Activated CD4-positive, alpha-beta T cell treated with anti-CD3 and anti-CD28 coated beads for 36 hours (primary cell): ENCODE results near the gene TSSC4. TPM values are rescaled to one million over a fixed set of nuclear protein-coding genes. Genes with fewer than 3 reads are reported as not detected.

Experiments used
- ATAC-seq: fragments of 200-7000 bp; cut with Tn5 transposase; one replicate; pipeline ENCODE4 v1.10.0; 2021; ENCODE audit warnings: mild to moderate bottlenecking, moderate library complexity
- CTCF ChIA-PET: fragments of 350-600 bp; sonication (Branson Sonifier 250); formaldehyde crosslinking; loops from one replicate; lab custom pipeline; 2021; ENCODE audit warnings: antibody characterized with exemption; lab: Charles Lee
- POLR2A ChIA-PET: fragments of 350-600 bp; sonication (Branson Sonifier 250); formaldehyde crosslinking; loops from one replicate; lab custom pipeline; 2021; ENCODE audit warnings: antibody characterized with exemption, inconsistent platforms; lab: Charles Lee
- DNase-seq: peaks from one replicate; pipeline ENCODE4 v3.0.0-alpha.2; 2020
- H3K27ac Mint-ChIP-seq: one replicate; pipeline ENCODE4 v1.8.0; 2021; ENCODE audit warnings: mixed read lengths
- H3K27me3 Mint-ChIP-seq: one replicate; pipeline ENCODE4 v1.8.0; 2021; ENCODE audit warnings: mixed read lengths
- H3K36me3 Mint-ChIP-seq: one replicate; pipeline ENCODE4 v1.8.0; 2021; ENCODE audit warnings: low read depth, mixed read lengths
- H3K4me1 Mint-ChIP-seq: one replicate; pipeline ENCODE4 v1.8.0; 2021; ENCODE audit warnings: mixed read lengths
- H3K4me3 Mint-ChIP-seq: one replicate; pipeline ENCODE4 v1.8.0; 2021; ENCODE audit warnings: mild to moderate bottlenecking, moderate library complexity, mixed read lengths
- H3K9me3 Mint-ChIP-seq: one replicate; pipeline ENCODE4 v1.8.0; 2021; ENCODE audit warnings: low read depth, mixed read lengths
- intact Hi-C, 2 experiments: fragments of 100-400 bp; cut with DNase I in 1 of 2; cut with micrococcal nuclease in 1 of 2; formaldehyde crosslinking; loops; one replicate each; pipeline versions ENCODE4 v1.14.2 to v1.15.1; 2022 to 2024; cut with DNase I, micrococcal nuclease
- total RNA-seq, 2 experiments: library from RNA; stranded (reverse); gene quantifications; one replicate each; pipeline ENCODE4 v1.2.3, GENCODE V29; 2021

Gene TSSC4
- total RNA-seq, 2 experiments from 2014 or later: 19.8 to 38.4 TPM

- POLR2A ChIA-PET: interaction anchor here (0.6 kb wide), 1 partner anchor 479 kb away, joined by 3 read pairs; no protein-coding TSS in a partner anchor
- intact Hi-C loops: loop anchor here in 1 of 2 experiments (2.0 kb wide), 1 partner anchor 235 kb away; no protein-coding TSS in a partner anchor
- no peak overlapping the region for H3K4me3 Mint-ChIP-seq
- no peak overlapping the region for H3K27ac Mint-ChIP-seq
- no peaks in the 10 kb centered on the region for H3K4me1 Mint-ChIP-seq
- no peaks in the 10 kb centered on the region for H3K27me3 Mint-ChIP-seq
- no peaks in the 10 kb centered on the region for H3K9me3 Mint-ChIP-seq
- ATAC-seq: no peak
- no peak for DNase-seq
- CTCF ChIA-PET: interaction anchor here (0.5 to 5.1 kb wide), 29 partner anchors 12 to 617 kb away, joined by 3 to 102 read pairs (median 4); partner anchors contain the start of genes C11orf21, CD81, TSPAN32 and TSSC4
- no peaks in the 10 kb centered on the region for H3K36me3 Mint-ChIP-seq
Measured at GRCh38 chr11:2421226-2421994, 20.9 kb downstream of the TSSC4 start.

GRCh38 chr11:2421996-2422395 lies 21.4 kb downstream of the TSSC4 start:
- intact Hi-C loops: loop anchor here in 1 of 2 experiments (2.0 kb wide), 1 partner anchor 235 kb away; no protein-coding TSS in a partner anchor
- DNase-seq (no peak), ATAC-seq (no peak)
- Mint-ChIP-seq H3K4me1 (no peaks in the 10 kb centered on the region), H3K4me3 (no peak overlapping the region), H3K9me3 (no peaks in the 10 kb centered on the region), H3K27me3 (no peaks in the 10 kb centered on the region), H3K36me3 (no peaks in the 10 kb centered on the region), H3K27ac (no peak overlapping the region)
- CTCF ChIA-PET: interaction anchor here (0.5 to 5.1 kb wide), 8 partner anchors 75 to 338 kb away, joined by 3 to 102 read pairs (median 4); partner anchors contain the start of genes C11orf21 and TSPAN32
- POLR2A ChIA-PET: no interaction called here

GRCh38 chr11:2422461-2423156 lies 22.1 kb downstream of the TSSC4 start:
- Mint-ChIP-seq H3K36me3 (no peaks in the 10 kb centered on the region), H3K27ac (no peak overlapping the region), H3K4me1 (no peaks in the 10 kb centered on the region), H3K9me3 (no peaks in the 10 kb centered on the region), H3K4me3 (no peak overlapping the region), H3K27me3 (no peaks in the 10 kb centered on the region)
- ATAC-seq: no peak
- DNase-seq: no peak
- intact Hi-C loops: no loop called here
- ChIA-PET CTCF (interaction anchor here (0.8 to 1.0 kb wide), 3 partner anchors 117 to 470 kb away, joined by 3 to 4 read pairs (median 4); no protein-coding TSS in a partner anchor), POLR2A (no interaction called here)

- no peak overlapping the region for H3K4me3 Mint-ChIP-seq
- POLR2A ChIA-PET: interaction anchor here (0.5 kb wide), 1 partner anchor 189 kb away, joined by 6 read pairs; no protein-coding TSS in a partner anchor
- ATAC-seq (no peak), DNase-seq (no peak)
- intact Hi-C loops: no loop called here
- H3K27ac Mint-ChIP-seq: no peak overlapping the region
- H3K36me3 Mint-ChIP-seq: no peaks in the 10 kb centered on the region
- H3K4me1 Mint-ChIP-seq: no peaks in the 10 kb centered on the region
- CTCF ChIA-PET: interaction anchor here (1.0 to 1.4 kb wide), 5 partner anchors 108 to 469 kb away, joined by 3 to 5 read pairs (median 4); no protein-coding TSS in a partner anchor
- no peaks in the 10 kb centered on the region for H3K27me3 Mint-ChIP-seq
- H3K9me3 Mint-ChIP-seq: no peaks in the 10 kb centered on the region
Measured at GRCh38 chr11:2423157-2424025, 22.8 kb downstream of the TSSC4 start.

GRCh38 chr11:2424811-2425495 lies 24.4 kb downstream of the TSSC4 start:
- Mint-ChIP-seq H3K4me3 (no peak overlapping the region), H3K4me1 (no peaks in the 10 kb centered on the region), H3K9me3 (no peaks in the 10 kb centered on the region), H3K27ac (no peak overlapping the region), H3K27me3 (no peaks in the 10 kb centered on the region), H3K36me3 (no peaks in the 10 kb centered on the region)
- intact Hi-C loops: no loop called here
- ATAC-seq (no peak), DNase-seq (no peak)
- POLR2A ChIA-PET: no interaction called here
- CTCF ChIA-PET: interaction anchor here (0.7 to 3.5 kb wide), 5 partner anchors 16 to 463 kb away, joined by 3 to 51 read pairs (median 3); no protein-coding TSS in a partner anchor

GRCh38 chr11:2425506-2425905 lies 25.0 kb downstream of the TSSC4 start:
- intact Hi-C loops: no loop called here
- POLR2A ChIA-PET: no interaction called here
- CTCF ChIA-PET: interaction anchor here (0.7 to 3.5 kb wide), 4 partner anchors 58 to 462 kb away, joined by 3 to 51 read pairs (median 3); no protein-coding TSS in a partner anchor
- no peak for DNase-seq
- ATAC-seq: no peak
- no peak overlapping the region for H3K4me3 Mint-ChIP-seq
- H3K9me3 Mint-ChIP-seq: no peaks in the 10 kb centered on the region
- H3K27me3 Mint-ChIP-seq: no peaks in the 10 kb centered on the region
- no peaks in the 10 kb centered on the region for H3K4me1 Mint-ChIP-seq
- no peak overlapping the region for H3K27ac Mint-ChIP-seq
- no peaks in the 10 kb centered on the region for H3K36me3 Mint-ChIP-seq

GRCh38 chr11:2426221-2426620 lies 25.7 kb downstream of the TSSC4 start:
- Mint-ChIP-seq H3K36me3 (no peaks in the 10 kb centered on the region), H3K4me3 (no peak overlapping the region), H3K4me1 (no peaks in the 10 kb centered on the region), H3K9me3 (no peaks in the 10 kb centered on the region), H3K27me3 (no peaks in the 10 kb centered on the region), H3K27ac (no peak overlapping the region)
- no peak for DNase-seq
- ATAC-seq: no peak
- ChIA-PET CTCF (interaction anchor here (1.0 to 3.5 kb wide), 2 partner anchors 58 to 106 kb away, joined by 3 to 51 read pairs; no protein-coding TSS in a partner anchor), POLR2A (no interaction called here)
- intact Hi-C loops: no loop called here

- DNase-seq (no peak), ATAC-seq (no peak)
- Mint-ChIP-seq H3K9me3 (no peaks in the 10 kb centered on the region), H3K27ac (no peak overlapping the region), H3K4me3 (no peak overlapping the region), H3K36me3 (no peaks in the 10 kb centered on the region), H3K4me1 (no peaks in the 10 kb centered on the region), H3K27me3 (no peaks in the 10 kb centered on the region)
- intact Hi-C loops: no loop called here
- ChIA-PET POLR2A (no interaction called here), CTCF (interaction anchor here (0.7 to 3.5 kb wide), 7 partner anchors 10 to 781 kb away, joined by 3 to 51 read pairs (median 4); no protein-coding TSS in a partner anchor)
Measured at GRCh38 chr11:2426826-2427521, 26.4 kb downstream of the TSSC4 start.

- DNase-seq (no peak), ATAC-seq (no peak)
- POLR2A ChIA-PET: no interaction called here
Measured at GRCh38 chr11:2427721-2428321, 27.3 kb downstream of the TSSC4 start.

More at GRCh38 chr11:2427721-2428321, 27.3 kb downstream of the TSSC4 start:
- CTCF ChIA-PET: interaction anchor here (0.7 to 3.5 kb wide), 7 partner anchors 9 to 780 kb away, joined by 4 to 51 read pairs (median 4); no protein-coding TSS in a partner anchor
- Mint-ChIP-seq H3K4me3 (no peak overlapping the region), H3K9me3 (no peaks in the 10 kb centered on the region), H3K27me3 (no peaks in the 10 kb centered on the region), H3K27ac (no peak overlapping the region), H3K36me3 (no peaks in the 10 kb centered on the region), H3K4me1 (no peaks in the 10 kb centered on the region)
- intact Hi-C loops: loop anchor here (1.0 to 2.0 kb wide), 5 partner anchors 103 to 663 kb away; no protein-coding TSS in a partner anchor
